Nucleus accumbens (tissue), 56 donors: ENCODE results near the gene SLC35F2.
"Not testable (repeated sequence)": the region's sequence is repeated elsewhere in the genome, so short reads cannot be mapped to it uniquely, and the experiment has no call there.

Source experiments
- DNase-seq, 56 donors: peaks; one replicate each; lab custom pipeline; 2025; lab: John Stamatoyannopoulos, UW

The SLC35F2 gene

GRCh38 chr11:107858217-107859070 lies at the start of gene SLC35F2:
TSS of gene SLC35F2 (minus strand) at chr11:107858787. CDS start at chr11:107858767, 20 bp downstream.
- peak in 21 of 56 donors; percentile 2 to 49 (median 14) for DNase-seq

DNA sequence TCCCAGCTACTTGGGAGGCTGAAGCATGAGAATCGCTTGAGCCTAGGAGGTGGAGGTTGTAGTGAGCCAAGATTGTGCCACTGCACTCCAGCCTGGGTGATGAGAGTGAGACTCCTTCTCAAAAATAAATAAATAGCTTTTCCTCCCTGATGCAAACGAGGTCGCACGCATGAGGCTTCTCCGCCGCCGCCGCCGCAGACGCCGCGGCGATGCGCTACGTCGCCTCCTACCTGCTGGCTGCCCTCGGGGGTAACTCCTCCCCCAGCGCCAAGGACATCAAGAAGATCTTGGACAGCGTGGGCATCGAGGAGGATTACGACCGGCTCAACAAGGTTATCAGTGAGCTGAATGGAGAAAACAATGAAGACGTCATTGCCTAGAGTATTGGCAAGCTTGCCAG lies 49.6 kb upstream of the SLC35F2 start:
- no peak for DNase-seq

- DNase-seq, result peak in 1 of 56 donors; percentile 1
Observed at GRCh38 chr11:107898270-107898669, 39.7 kb upstream of the SLC35F2 start.

DNA sequence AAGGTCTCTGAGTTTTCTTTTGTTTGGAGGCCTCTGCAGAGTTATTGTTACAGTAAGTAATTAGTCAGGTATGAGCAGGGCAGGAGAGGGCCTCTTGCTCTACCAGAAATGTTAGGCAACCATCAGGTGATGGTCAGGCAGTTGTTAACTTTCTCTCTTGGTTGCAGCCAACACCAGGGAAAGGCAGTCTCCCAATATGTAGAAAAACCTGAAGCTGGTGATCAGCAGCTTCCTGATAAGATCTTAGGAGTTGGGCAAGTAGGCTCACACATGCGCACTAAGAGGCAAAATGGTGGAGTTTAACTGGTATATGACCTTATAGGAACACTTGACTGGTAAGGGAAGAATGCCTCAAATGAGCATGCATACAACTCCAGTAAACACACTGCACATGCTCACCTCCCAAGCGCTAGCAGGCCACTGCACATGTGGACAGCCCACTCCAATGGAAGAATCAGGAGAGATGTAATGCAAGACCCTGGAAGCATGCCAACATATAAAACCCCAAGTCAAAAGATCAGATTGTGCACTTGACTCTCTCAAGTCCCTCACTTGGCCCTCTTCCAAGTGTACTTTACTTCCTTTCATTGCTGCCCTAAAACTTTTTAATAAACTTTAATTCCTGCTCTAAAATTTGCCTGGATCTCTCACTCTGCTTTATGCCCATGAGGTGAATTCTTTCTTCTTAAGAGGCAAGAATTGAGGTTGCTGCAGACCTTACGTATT lies 23.7 kb upstream of the SLC35F2 start:
- DNase-seq, result no peak

GRCh38 chr11:107881471-107881870 lies 22.9 kb upstream of the SLC35F2 start:
- not testable (repeated sequence) for DNase-seq

DNA sequence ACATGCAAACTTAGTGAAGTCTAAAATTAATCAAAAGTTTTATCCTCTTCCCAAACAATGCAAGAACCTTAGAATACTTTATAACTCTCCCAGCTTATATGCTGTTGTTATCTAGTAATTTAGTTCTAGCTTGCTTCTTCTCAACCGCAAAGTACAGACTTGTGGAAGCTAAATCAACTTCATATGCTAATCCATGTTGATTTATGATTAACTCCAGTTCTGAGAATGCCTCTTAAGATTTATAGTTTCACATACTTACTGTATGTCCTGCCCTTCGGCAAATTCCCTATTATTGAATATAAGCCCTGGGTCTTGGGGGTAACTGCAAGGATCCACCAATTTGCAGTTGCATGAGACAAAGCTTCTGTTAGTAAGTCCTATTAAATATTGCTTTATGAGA lies 17.6 kb upstream of the SLC35F2 start:
- no peak for DNase-seq

DNA sequence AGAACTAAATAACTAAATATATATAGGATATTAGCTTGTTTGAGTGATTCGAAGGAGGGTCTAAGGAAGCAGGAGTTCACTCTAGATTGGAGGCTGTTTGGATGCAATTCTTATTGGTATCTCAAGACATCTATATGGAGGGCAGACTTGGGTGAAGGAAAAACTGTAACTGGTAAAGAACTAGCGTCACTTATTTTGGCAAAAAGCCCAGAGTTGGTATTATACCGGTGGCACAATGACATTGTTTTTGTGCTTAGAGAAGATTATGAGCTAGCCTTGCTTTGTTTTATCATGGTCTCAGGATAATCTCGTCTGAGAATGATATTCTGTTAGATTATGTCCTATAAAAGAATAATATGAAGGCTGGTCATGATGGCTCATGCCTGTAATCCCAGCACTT lies 6.0 kb upstream of the SLC35F2 start:
- DNase-seq, result no peak

DNA sequence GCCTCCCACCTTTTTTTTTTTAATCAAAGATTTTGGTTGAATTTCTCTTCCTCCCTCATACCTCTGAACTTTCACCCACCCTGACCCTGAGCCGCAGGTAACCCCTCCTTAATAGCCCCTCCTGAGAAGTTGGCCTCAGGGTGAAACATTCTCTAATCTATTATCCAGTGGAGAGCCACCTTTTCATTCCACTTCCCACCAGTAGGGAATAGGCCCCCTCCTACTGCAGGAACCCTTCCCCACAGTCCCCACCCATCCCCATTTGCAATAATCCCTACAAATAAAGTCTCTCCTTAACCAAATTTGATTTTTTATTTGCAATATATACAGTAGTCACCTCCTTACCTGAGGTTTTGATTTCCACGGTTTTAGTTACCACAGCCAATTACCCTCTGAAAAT lies 2.1 kb upstream of the SLC35F2 start:
- DNase-seq, result no peak

DNA sequence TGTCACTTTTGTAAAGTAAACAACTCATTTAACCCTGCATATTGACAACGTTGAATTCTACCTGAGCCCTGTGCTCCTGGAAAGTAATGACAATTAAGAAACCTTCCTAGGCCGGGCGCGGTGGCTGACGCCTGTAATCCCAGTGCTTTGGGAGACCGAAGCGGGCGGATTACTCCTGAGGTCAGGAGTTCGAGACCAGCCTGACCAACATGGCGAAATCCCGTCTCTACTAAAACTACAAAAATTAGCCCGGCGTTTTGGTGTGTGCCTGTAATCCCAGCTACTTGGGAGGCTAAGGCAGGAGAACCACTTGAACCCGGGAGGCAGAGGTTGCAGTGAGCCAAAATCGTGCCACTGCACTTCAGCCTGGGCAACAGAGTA lies 1.6 kb upstream of the SLC35F2 start:
- not testable (repeated sequence) for DNase-seq

GRCh38 chr11:107859459-107860239 lies 1.1 kb upstream of the SLC35F2 start:
- DNase-seq, result peak in 7 of 56 donors; percentile 1 to 38 (median 8)

DNA sequence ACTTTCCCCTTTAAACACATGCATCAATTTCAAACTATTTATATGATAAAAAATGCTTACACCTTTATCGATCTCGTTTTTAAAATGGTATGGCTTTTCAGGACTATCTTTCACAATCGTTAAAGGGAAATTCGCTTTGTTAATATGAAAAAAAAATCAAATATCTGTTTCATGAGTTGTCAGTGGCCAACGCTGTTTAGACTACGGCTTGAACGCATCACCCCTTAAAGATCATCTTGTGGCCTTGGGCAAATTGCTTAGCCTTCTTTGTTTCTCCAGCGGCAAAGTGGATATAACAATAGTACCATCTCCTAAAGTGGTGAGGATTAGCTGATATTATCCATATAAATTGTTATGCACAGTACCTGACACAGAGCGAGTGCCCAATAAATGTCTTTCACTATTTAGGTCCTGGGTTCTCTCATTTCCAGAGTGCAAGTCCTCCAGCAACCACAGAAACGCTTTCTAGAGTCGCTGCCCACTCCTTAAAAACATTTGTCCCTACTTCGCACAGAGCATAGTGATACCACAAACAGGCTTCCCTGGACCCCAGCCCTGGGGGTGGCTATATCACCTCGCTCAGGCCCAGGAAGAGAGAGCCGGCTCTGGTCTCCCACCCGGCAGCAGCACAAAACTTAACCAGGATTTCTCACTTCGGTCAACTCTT lies 904 bp downstream of the SLC35F2 start:
- DNase-seq, result no peak

GRCh38 chr11:107856981-107857517 lies 1.5 kb downstream of the SLC35F2 start:
- DNase-seq, result no peak

DNA sequence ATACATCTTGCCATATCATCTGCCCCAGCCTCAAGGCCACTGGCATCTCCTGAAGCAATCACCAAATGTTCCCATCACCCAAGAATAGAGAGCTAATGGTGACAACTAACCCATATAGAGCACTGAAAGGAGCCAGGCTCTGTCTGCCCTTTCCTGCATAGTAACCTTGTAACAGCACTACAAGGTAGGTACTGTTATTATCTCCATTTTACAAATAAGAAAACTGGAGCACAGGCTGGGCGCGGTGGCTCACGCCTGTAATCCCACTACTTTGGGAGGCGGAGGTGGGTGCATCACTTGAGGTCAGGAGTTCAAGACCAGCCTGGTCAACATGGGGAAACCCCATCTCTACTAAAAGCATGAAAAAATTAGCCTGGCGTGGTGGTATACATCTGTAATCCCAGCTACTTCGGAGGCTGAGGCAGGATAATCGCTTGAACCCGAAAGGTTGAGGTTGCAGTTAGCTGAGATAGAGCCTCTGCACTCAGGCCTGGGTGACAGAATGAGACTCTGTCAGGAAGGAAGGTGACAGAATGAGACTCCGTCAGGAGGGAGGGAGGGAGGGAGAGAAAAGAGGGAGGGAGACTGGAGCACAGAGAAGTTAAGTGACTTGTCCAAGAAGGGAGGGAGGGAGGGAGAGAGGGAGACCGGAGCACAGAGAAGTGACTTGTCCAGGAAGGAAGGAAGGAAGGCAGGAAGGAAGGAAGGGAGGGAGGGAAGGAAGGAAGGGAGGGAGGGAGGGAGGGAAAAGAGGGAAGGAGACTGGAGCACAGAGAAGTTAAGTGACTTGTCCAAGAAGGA lies 2.2 kb downstream of the SLC35F2 start:
- no peak for DNase-seq

- no peak for DNase-seq
Observed at GRCh38 chr11:107853070-107853469, 5.5 kb downstream of the SLC35F2 start.

- no peak for DNase-seq
Observed at GRCh38 chr11:107851704-107852310, 6.8 kb downstream of the SLC35F2 start.

DNA sequence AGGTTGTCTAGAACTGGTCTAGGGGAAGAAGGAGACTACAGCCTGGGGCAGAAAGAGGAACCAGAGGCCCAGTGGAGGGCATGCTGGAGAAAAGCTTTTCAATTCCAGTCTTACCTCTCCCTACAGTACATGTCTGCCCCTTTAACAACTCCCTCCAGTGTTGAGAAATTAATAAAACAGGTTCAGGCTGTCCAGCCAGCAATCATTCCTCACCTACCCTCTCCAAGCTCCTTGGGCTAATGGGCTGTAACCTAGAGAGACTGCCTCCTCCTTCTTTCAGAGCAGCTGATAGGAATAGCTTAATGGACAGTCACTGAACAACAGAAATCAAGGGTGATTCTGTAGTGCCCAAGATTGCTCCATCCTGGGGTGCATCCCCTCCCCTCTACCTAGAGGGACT lies 8.8 kb downstream of the SLC35F2 start:
- no peak for DNase-seq

GRCh38 chr11:107848345-107848744 lies 10.2 kb downstream of the SLC35F2 start:
- no peak for DNase-seq

DNA sequence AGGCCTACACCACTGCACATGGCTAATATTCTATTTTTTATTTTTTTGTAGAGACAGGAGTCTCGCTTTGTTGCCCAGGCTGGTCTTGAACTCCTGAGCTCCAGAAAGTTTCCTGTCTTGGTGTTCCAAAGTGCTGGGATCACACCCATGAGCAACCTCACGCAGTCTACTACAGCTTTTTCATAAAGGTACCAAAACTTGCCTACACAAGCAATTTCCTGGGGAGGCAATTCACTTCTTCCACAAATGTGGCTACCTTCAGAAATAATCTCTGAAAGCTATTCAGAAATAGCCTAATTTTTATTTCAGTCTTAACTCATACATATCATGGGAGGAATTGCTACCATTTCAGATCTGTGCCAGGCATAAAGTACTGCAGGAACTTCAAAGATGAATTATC lies 11.4 kb downstream of the SLC35F2 start:
- DNase-seq, result no peak

DNA sequence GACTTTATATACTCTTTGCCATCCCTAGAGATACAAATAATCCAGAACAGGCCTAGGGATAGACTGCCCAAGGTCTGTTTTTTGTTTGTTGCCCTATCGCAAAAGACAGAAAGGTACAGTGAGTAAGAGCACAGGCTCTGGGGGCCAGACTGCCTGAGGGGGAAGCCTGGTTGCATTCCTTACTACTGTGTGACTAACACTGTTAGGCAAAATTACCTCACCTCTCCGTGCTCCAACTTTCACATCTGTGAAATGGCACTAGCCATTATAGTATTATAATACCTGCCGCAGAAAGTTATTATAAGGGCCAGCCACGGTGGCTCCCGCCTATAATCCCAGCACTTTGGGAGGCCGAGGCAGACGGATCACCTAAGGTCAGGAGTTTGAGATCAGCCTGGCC lies 14.5 kb downstream of the SLC35F2 start:
- DNase-seq, result no peak
